ENCODE measurements around the gene DNASE2B. TPM values are rescaled to one million over a fixed set of nuclear protein-coding genes. Genes with fewer than 3 reads are reported as not detected.

Gene DNASE2B
- polyA plus RNA-seq, 1 donor (not counting 4 experiments of a cell fraction or from before 2014, with no cell fraction given), result not detected

DNA sequence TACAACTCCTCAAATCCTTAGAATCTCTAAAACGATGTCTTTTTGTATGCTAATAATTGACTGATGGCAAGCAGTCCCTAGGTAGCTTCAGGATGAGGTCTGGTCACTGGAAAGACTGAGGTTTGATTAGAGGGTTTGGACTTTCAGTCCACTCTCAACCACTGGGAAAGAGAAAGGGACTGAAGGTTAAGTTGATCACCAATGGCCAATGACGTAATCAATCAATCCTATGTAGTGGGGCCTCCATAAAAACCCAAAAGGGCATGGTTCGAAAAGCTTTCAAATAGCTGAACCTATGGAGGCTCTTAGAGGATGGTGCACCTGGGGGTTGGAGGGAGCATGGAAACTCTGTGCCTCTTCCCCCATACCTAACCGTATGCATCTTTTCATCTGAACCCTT lies 39.6 kb upstream of the DNASE2B start:
- Histone ChIP-seq H3K9ac (ENCODE audit: control insufficient read depth, extremely low read depth, insufficient read depth, low read length) (no peak overlapping the region), H3K79me2 (ENCODE audit: control insufficient read depth, insufficient read depth, low read length) (no peaks in the 10 kb centered on the region), H2AFZ (ENCODE audit: control insufficient read depth, low read length) (no peak overlapping the region), H4K20me1 (ENCODE audit: control insufficient read depth, extremely low read depth, insufficient read depth, low read length) (no peaks in the 10 kb centered on the region), H3K36me3 (ENCODE audit: control insufficient read depth in 2 of 2, extremely low read depth in 1 of 2, insufficient read depth in 2 of 2, low read length in 2 of 2) (no peaks in the 10 kb centered on the region), H3K27me3 (ENCODE audit: control insufficient read depth, extremely low read depth, insufficient read depth, low read length) (no peaks in the 10 kb centered on the region), H3K9me3 (ENCODE audit: control insufficient read depth, low read depth, low read length) (no peaks in the 10 kb centered on the region), H3K4me2 (ENCODE audit: control insufficient read depth, extremely low read depth, insufficient read depth, low read depth, low read length) (no peak overlapping the region), H3K4me1 (ENCODE audit: control insufficient read depth, extremely low read depth, insufficient read depth, low read length) (peaks cover 17% of the 10 kb centered on the region), H3K9me1 (ENCODE audit: control insufficient read depth, extremely low read depth, insufficient read depth, low read length) (no peaks in the 10 kb centered on the region), H3K27ac (ENCODE audit: control insufficient read depth, insufficient read depth, low read length) (no peak overlapping the region), H3K4me3 (ENCODE audit: control insufficient read depth in 2 of 3, extremely low read depth in 1 of 3, insufficient read depth in 2 of 3, low read depth in 1 of 3, low read length in 3 of 3) (no peak overlapping the region)
- TF ChIP-seq EZH2 (IDR thresholded peaks at IDR 0.05; ENCODE audit: low read length), result no peak
- TF ChIP-seq, protein P1, sequence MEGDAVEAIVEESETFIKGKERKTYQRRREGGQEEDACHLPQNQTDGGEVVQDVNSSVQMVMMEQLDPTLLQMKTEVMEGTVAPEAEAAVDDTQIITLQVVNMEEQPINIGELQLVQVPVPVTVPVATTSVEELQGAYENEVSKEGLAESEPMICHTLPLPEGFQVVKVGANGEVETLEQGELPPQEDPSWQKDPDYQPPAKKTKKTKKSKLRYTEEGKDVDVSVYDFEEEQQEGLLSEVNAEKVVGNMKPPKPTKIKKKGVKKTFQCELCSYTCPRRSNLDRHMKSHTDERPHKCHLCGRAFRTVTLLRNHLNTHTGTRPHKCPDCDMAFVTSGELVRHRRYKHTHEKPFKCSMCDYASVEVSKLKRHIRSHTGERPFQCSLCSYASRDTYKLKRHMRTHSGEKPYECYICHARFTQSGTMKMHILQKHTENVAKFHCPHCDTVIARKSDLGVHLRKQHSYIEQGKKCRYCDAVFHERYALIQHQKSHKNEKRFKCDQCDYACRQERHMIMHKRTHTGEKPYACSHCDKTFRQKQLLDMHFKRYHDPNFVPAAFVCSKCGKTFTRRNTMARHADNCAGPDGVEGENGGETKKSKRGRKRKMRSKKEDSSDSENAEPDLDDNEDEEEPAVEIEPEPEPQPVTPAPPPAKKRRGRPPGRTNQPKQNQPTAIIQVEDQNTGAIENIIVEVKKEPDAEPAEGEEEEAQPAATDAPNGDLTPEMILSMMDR (optimal IDR thresholded peaks at IDR 0.05 in 1 of 3, IDR thresholded peaks at IDR 0.05 in 1 of 3, conservative IDR thresholded peaks at IDR 0.05 in 1 of 3; ENCODE audit: extremely low read depth in 1 of 3, insufficient read depth in 2 of 3, low read length in 3 of 3), result no peak
- FAIRE-seq (no peak), DNase-seq (ENCODE audit: low read depth, low spot score) (no peak)
- dilution Hi-C loops (cut with MboI; ENCODE audit: extremely low pct_ligation_motif_present, low sequenced_read_pairs), result no loop called here

- H3K79me2 ChIP-seq (ENCODE audit: control insufficient read depth, insufficient read depth, low read length), result no peaks in the 10 kb centered on the region
- no peak for DNase-seq (ENCODE audit: low read depth, low spot score)
- no peak overlapping the region for H3K4me2 ChIP-seq (ENCODE audit: control insufficient read depth, extremely low read depth, insufficient read depth, low read depth, low read length)
- no peak for TF ChIP-seq EZH2 (IDR thresholded peaks at IDR 0.05; ENCODE audit: low read length)
- TF ChIP-seq, protein P1 (optimal IDR thresholded peaks at IDR 0.05 in 1 of 3, IDR thresholded peaks at IDR 0.05 in 1 of 3, conservative IDR thresholded peaks at IDR 0.05 in 1 of 3; ENCODE audit: extremely low read depth in 1 of 3, insufficient read depth in 2 of 3, low read length in 3 of 3), result no peak
- no peaks in the 10 kb centered on the region for H3K36me3 ChIP-seq (ENCODE audit: control insufficient read depth in 2 of 2, extremely low read depth in 1 of 2, insufficient read depth in 2 of 2, low read length in 2 of 2)
- H3K9ac ChIP-seq (ENCODE audit: control insufficient read depth, extremely low read depth, insufficient read depth, low read length), result no peak overlapping the region
- H3K27me3 ChIP-seq (ENCODE audit: control insufficient read depth, extremely low read depth, insufficient read depth, low read length), result no peaks in the 10 kb centered on the region
- H3K4me1 ChIP-seq (ENCODE audit: control insufficient read depth, extremely low read depth, insufficient read depth, low read length), result peaks cover 22% of the 10 kb centered on the region
- no peak overlapping the region for H3K27ac ChIP-seq (ENCODE audit: control insufficient read depth, insufficient read depth, low read length)
- H3K9me1 ChIP-seq (ENCODE audit: control insufficient read depth, extremely low read depth, insufficient read depth, low read length), result no peaks in the 10 kb centered on the region
- H3K9me3 ChIP-seq (ENCODE audit: control insufficient read depth, low read depth, low read length), result no peaks in the 10 kb centered on the region
- no peak overlapping the region for H2AFZ ChIP-seq (ENCODE audit: control insufficient read depth, low read length)
- no peak for FAIRE-seq
- dilution Hi-C loops (cut with MboI; ENCODE audit: extremely low pct_ligation_motif_present, low sequenced_read_pairs), result no loop called here
- no peaks in the 10 kb centered on the region for H4K20me1 ChIP-seq (ENCODE audit: control insufficient read depth, extremely low read depth, insufficient read depth, low read length)
- no peak overlapping the region for H3K4me3 ChIP-seq (ENCODE audit: control insufficient read depth in 2 of 3, extremely low read depth in 1 of 3, insufficient read depth in 2 of 3, low read depth in 1 of 3, low read length in 3 of 3)
Observed at GRCh38 chr1:84360316-84360715, 38.0 kb upstream of the DNASE2B start.
